HG02884 (cell line): ENCODE measurements around the gene PTPRG.

Experiments
- ATAC-seq: cut with Tn5 transposase; IDR thresholded peaks from one replicate; pipeline ENCODE4 v1.9.1; 2021; ENCODE audit warnings: mild to moderate bottlenecking, moderate library complexity; ENCODE audit not compliant: unreplicated experiment

The PTPRG gene

GRCh38 chr3:62090519-62090918, 529.1 kb downstream of the PTPRG start:
- no peak for ATAC-seq

DNA sequence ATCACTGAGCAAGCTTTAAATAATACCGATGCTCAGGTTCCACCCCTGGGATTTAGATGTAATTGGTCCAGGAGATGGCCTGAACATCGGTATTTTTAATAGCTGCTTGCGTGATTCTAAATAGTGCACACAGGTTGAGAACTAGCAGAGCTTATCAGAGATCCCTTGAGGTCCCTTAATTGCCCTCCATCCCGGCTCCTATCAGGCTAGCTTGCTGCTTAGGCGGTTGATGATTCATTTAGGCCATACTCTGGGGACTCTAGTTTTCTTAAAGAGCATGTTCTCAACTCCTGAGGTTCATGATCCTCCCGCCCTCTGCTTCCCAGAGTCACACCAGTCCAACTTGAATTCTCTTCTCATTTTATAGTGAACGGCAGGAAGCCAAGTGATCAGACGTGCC, 531.7 kb downstream of the PTPRG start:
- no peak for ATAC-seq

DNA sequence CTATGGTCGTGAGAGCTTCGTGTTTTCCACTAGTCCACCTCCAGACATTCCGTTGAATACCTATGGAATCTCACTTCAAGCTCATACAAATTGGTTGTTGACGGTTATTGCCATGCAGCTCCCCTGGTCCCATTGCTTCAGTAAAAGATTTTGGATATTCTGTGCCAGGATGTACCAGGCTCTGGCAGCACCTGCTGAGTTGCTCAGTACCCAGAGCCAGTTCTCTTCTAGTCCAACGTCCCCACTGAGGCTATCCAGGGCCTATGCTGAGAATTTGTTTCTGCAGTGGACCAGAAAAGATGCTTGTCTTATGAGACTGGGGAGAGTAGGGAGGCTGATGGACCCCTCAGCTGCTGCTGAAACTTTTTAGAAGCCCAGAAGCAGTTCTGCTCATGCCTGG, 533.1 kb downstream of the PTPRG start:
- no peak for ATAC-seq

GRCh38 chr3:62095080-62095479, 533.7 kb downstream of the PTPRG start:
- ATAC-seq: no peak

DNA sequence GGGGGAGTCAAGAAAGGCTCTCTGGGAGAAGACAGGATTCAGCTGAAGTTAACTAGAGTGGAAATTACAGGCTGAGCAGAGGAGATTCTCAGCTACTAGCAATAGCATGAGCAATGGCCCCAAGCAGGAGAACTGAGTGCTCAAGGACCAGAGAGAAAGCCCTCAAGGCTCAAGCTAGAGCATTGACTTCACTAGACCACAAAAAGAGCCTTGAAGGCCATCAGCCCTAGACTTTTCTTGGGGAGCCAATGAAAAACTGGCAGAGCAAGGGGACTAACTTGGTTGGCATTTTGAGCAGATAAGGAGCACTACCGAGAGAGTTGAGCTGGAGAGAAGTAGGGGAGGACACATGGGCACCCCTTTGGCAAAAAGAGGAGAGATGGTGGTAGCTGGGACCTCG, 534.4 kb downstream of the PTPRG start:
- ATAC-seq: no peak

- no peak for ATAC-seq
These were observed 535.1 kb downstream of the PTPRG start for GRCh38 chr3:62096521-62096920.

DNA sequence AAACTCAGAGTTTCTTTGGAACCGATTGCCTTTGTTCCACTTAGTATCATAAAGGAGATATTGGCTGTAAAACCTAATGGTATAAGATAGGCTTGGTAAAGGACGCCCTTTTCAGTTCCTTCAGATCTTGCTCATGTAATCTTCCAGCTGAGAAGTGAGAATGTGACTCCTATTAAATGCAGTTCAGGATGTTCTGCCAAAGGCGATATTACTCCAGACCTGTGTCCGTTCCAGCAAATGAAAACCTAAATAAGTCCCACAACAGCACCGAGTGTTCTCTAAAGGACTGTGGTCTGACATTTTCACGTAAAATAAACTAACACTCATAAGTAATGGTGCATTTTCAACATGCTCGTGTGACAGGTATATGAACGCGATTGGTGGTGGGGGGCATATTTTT, 535.8 kb downstream of the PTPRG start:
- ATAC-seq: no peak

- ATAC-seq: no peak
These were observed 537.4 kb downstream of the PTPRG start for GRCh38 chr3:62098646-62099365.

DNA sequence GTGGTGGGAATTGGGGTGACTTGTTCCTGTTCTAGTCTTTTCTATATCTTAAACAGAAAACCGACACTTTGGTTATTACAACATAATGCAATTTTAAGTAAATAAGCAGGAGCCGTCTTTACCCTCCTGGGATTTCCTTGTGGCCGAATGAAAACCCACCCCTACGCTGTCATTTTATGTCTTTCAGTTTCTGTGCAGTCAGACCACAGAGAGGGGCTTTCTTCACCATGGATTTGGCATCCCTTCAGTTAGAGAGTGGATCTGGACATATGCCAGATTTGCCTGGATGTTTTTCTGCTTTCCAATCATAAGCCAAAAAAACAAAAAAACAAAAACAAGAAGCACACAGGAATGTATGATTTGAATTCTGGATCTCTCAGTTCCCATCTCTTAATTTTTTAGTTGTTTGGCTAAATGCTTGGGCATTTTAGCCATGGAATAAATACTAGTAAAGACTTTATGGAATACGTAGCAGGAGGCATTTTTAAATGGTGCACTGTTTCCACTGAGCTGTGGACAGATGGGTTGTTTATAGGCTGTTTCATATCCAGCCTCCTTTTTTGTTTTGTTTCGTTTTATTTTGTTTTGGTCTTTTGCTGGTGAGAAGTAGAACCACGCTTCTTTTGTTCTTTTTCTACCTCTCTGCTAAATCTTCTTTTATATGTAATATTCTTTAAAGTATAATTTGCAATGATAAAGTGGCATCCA, 539.1 kb downstream of the PTPRG start:
- no peak for ATAC-seq

GRCh38 chr3:62101488-62101887, 540.1 kb downstream of the PTPRG start:
- ATAC-seq: no peak

DNA sequence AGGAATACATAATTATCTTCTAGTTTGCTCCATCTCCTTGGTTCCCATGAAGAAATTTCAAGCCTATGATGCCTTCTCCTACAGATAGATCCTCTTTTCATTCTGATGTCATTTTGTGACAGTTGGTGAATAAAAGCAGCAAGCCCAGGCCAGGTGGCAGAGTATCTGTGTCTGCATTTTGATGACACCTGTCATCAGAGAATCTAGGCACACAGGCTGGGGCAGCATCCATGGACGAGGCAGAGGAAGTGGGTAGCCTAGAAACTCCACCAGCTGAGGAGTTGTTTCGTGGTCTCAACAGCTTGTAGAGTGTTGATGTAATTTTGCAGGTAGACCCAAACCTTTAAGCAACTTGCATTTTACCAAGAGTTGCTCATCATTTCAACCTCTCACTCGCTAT, 542.2 kb downstream of the PTPRG start:
- ATAC-seq: no peak

DNA sequence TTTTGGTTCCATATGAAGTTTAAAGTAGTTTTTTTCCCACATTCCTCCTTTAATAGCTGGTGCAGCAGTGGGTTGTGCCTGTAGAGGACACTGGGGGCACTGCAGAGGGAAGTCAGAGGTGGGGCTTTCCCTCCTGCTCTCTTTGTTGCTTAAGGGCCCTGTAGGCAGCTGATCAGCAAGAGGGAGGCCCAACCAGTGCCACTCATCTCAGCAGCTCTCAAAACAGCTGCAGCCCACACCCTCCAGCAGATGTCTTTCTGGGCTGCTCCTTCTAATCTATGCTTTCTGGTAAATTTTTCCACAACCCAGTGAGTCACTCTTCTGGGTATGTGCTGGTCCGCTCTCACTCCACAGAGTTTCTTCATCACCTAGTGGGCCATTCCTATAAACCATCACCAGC, 548.2 kb downstream of the PTPRG start:
- ATAC-seq: no peak

GRCh38 chr3:62110443-62111225, 549.3 kb downstream of the PTPRG start:
- no peak for ATAC-seq

DNA sequence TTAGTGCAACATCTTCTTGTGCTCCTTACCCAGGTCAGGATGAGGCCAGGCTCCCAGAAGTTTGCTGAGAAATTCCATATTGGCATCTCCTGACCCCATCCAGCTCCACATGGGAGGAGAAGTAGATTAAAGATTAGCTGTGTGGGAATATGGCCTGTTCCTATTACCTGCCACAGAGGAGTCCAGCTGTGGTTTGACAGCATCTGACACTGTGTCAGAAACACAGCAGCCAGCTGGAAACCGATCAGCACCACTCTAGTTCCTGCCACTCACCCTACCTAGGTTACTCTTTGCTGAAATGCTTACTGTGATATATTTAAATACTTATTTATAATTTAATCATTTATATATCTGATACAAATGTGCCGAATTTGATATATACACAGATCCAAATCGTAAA, 551.7 kb downstream of the PTPRG start:
- no peak for ATAC-seq

- no peak for ATAC-seq
These were observed 553.4 kb downstream of the PTPRG start for GRCh38 chr3:62114763-62115162.

DNA sequence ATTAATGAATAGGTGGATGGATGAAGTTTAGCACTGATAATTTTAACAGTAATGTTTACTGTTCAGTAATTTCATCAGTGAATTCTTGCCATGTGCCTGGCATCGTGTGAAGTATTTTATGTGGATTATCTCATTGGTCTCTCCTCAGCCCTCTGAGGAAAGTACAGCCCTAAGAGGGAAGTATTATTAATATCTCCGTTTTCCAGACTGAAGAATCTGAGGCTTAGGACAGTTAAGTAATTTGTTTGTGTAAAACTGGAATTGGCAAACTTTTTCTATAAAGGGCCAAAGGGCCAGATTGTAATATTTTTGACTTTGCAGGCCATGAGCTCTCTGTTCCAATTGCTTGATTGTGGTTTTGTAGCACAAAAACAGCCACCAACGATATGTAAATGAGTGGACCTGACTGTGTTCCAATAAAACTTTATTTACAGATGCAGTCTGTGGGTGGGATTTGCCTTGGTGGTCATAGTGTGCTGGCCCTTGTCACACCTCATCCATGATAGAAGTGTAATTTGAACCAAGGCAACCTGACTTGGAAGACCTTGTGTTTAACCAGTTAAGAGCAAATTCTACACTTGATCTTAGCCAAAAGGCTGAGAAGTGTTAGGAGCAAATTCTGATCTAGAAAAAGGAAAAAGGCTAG, 556.7 kb downstream of the PTPRG start:
- ATAC-seq: no peak

DNA sequence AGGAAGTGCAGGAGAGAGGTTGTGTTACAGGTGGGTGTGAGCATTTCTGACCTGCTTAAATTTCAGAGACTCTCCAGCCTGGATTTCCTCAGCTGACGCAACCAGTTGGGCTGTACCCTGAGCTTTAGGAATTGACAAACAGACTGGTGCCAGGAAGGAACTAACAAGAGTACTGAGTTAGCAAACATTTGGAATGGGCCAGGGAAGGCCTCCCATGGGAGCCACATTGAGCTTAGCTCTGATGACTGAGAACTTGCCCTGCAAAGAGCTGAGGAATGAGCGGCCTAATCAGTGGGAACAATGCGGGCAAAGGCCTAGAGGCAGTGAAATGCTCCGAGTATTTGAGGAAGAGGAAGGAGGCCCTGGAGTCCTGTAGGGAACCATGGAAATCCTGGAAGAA, 557.8 kb downstream of the PTPRG start:
- no peak for ATAC-seq

DNA sequence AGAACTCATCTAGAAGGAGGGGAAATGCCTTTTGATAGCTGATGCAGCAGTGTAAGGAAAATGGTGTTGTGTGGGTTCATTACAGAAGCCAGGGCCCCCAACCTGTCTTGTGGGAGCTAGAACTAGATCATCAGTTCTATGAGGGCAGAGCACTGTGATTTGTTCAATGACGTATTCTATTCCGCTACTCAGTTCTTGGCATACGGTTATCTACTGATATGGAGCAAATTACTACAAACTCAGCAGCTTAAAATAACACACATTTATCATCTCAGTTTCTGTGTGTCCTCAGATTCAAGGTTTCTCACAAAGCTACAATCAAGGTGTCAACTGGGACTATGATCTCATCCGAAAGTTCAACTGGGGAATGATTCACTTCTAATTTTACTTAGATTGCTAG, 561.4 kb downstream of the PTPRG start:
- ATAC-seq: no peak

DNA sequence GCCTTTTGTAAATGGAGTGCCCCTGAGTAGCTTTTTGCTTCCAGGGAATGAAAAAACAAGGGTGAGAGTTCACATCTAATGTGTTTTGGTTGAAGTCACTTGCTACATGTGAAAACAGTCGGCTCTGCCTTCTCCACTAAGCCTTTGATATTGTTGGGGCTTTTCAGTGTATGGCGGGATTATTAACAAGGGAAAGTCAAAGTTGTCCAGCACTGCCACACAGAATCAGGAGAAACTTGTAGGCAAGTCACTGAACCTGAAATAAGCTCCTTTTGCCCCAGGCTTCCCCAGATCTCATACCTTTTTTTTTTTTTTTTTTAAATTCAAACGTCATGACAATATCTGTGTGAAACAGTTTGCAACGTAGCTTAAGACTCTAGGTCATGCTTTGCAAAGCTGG, 564.0 kb downstream of the PTPRG start:
- ATAC-seq: no peak

- ATAC-seq: no peak
These were observed 565.7 kb downstream of the PTPRG start for GRCh38 chr3:62127116-62127515.

DNA sequence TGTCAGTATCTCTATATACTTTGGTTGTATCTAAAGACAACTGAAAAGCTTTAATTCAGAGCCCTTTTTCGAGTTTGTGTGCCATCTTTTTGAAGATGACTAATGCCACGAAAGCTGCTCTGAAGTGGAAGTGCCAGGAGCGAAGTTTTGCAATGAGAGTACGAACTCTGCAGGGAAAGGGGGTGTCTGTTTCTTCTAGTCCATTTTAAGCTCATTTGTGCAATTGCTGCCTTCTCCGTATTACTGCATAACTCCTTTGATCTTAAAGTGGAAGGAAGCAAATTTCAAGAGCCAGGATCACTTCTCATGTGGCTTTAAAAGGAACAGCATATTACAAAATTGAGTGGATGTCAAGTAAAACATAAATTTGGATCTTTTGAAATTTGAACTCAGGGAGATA, 566.7 kb downstream of the PTPRG start:
- no peak for ATAC-seq
